Measurements from ENCODE around the gene TEX2.

TEX2 gene

GRCh38 chr17:64263000-64263766, at the start of gene TEX2:
Gene TEX2, minus strand, starts transcription at chr17:64263260. Its CDS starts 49,043 bp downstream, at chr17:64214217.
- peak within 1 kb of the TSS; percentile 92 for H3K27ac Mint-ChIP-seq

GRCh38 chr17:64309710-64310109, 46.6 kb upstream of the TEX2 start:
- Mint-ChIP-seq H3K27ac (no peak overlapping the region), H3K4me1 (ENCODE audit: low read depth) (peaks cover 1% of the 10 kb centered on the region), H3K27me3 (no peaks in the 10 kb centered on the region), H3K4me3 (no peak overlapping the region), H3K9me3 (ENCODE audit: low read depth) (no peaks in the 10 kb centered on the region), H3K36me3 (no peaks in the 10 kb centered on the region)

More at GRCh38 chr17:64263000-64263766, at the start of gene TEX2:
- Mint-ChIP-seq H3K4me1 (ENCODE audit: low read depth) (peaks cover 39% of the 10 kb centered on the region), H3K9me3 (ENCODE audit: low read depth) (no peaks in the 10 kb centered on the region), H3K27me3 (peaks cover 2% of the 10 kb centered on the region), H3K4me3 (peak within 1 kb of the TSS; percentile 94), H3K36me3 (no peaks in the 10 kb centered on the region)

- H3K27me3 Mint-ChIP-seq, result no peaks in the 10 kb centered on the region
- H3K9me3 Mint-ChIP-seq (ENCODE audit: low read depth), result no peaks in the 10 kb centered on the region
Measured at GRCh38 chr17:64309021-64309420, 46.0 kb upstream of the TEX2 start.

GRCh38 chr17:64306850-64307463, 43.9 kb upstream of the TEX2 start:
- no peaks in the 10 kb centered on the region for H3K9me3 Mint-ChIP-seq (ENCODE audit: low read depth)
- no peak overlapping the region for H3K4me3 Mint-ChIP-seq
- no peak overlapping the region for H3K27ac Mint-ChIP-seq
- H3K36me3 Mint-ChIP-seq, result no peaks in the 10 kb centered on the region
- no peaks in the 10 kb centered on the region for H3K27me3 Mint-ChIP-seq
- H3K4me1 Mint-ChIP-seq (ENCODE audit: low read depth), result peaks cover 1% of the 10 kb centered on the region

More at GRCh38 chr17:64309021-64309420, 46.0 kb upstream of the TEX2 start:
- no peak overlapping the region for H3K4me3 Mint-ChIP-seq
- H3K4me1 Mint-ChIP-seq (ENCODE audit: low read depth), result peaks cover 1% of the 10 kb centered on the region
- no peak overlapping the region for H3K27ac Mint-ChIP-seq
- H3K36me3 Mint-ChIP-seq, result no peaks in the 10 kb centered on the region

GRCh38 chr17:64304551-64304950, 41.5 kb upstream of the TEX2 start:
- Mint-ChIP-seq H3K36me3 (no peaks in the 10 kb centered on the region), H3K9me3 (ENCODE audit: low read depth) (no peaks in the 10 kb centered on the region), H3K4me1 (ENCODE audit: low read depth) (peaks cover 1% of the 10 kb centered on the region), H3K27ac (no peak overlapping the region), H3K4me3 (no peak overlapping the region), H3K27me3 (no peaks in the 10 kb centered on the region)

GRCh38 chr17:64300699-64300965, 37.6 kb upstream of the TEX2 start:
- Mint-ChIP-seq H3K36me3 (no peaks in the 10 kb centered on the region), H3K27me3 (no peaks in the 10 kb centered on the region), H3K4me3 (no peak overlapping the region), H3K9me3 (ENCODE audit: low read depth) (no peaks in the 10 kb centered on the region), H3K27ac (no peak overlapping the region), H3K4me1 (ENCODE audit: low read depth) (no peaks in the 10 kb centered on the region)

- Mint-ChIP-seq H3K9me3 (ENCODE audit: low read depth) (no peaks in the 10 kb centered on the region), H3K27me3 (no peaks in the 10 kb centered on the region), H3K27ac (no peak overlapping the region), H3K4me3 (no peak overlapping the region), H3K4me1 (ENCODE audit: low read depth) (no peaks in the 10 kb centered on the region), H3K36me3 (no peaks in the 10 kb centered on the region)
Measured at GRCh38 chr17:64297467-64298088, 34.5 kb upstream of the TEX2 start.

- Mint-ChIP-seq H3K4me1 (ENCODE audit: low read depth) (no peaks in the 10 kb centered on the region), H3K36me3 (peaks cover 2% of the 10 kb centered on the region), H3K4me3 (no peak overlapping the region)
Measured at GRCh38 chr17:64296246-64296645, 33.2 kb upstream of the TEX2 start.

GRCh38 chr17:64295146-64295545, 32.1 kb upstream of the TEX2 start:
- Mint-ChIP-seq H3K9me3 (ENCODE audit: low read depth) (peaks cover 9% of the 10 kb centered on the region), H3K4me3 (no peak overlapping the region), H3K4me1 (ENCODE audit: low read depth) (no peaks in the 10 kb centered on the region), H3K36me3 (peaks cover 3% of the 10 kb centered on the region), H3K27me3 (no peaks in the 10 kb centered on the region), H3K27ac (no peak overlapping the region)

More at GRCh38 chr17:64296246-64296645, 33.2 kb upstream of the TEX2 start:
- Mint-ChIP-seq H3K9me3 (ENCODE audit: low read depth) (peaks cover 7% of the 10 kb centered on the region), H3K27ac (no peak overlapping the region), H3K27me3 (no peaks in the 10 kb centered on the region)

GRCh38 chr17:64291268-64291851, 28.3 kb upstream of the TEX2 start:
- H3K27ac Mint-ChIP-seq, result no peak overlapping the region

GRCh38 chr17:64289741-64290141, 26.7 kb upstream of the TEX2 start:
- no peaks in the 10 kb centered on the region for H3K4me1 Mint-ChIP-seq (ENCODE audit: low read depth)
- H3K4me3 Mint-ChIP-seq, result no peak overlapping the region
- peaks cover 9% of the 10 kb centered on the region for H3K9me3 Mint-ChIP-seq (ENCODE audit: low read depth)
- H3K27ac Mint-ChIP-seq, result no peak overlapping the region
- no peaks in the 10 kb centered on the region for H3K27me3 Mint-ChIP-seq
- H3K36me3 Mint-ChIP-seq, result peaks cover 3% of the 10 kb centered on the region

More at GRCh38 chr17:64291268-64291851, 28.3 kb upstream of the TEX2 start:
- Mint-ChIP-seq H3K4me1 (ENCODE audit: low read depth) (no peaks in the 10 kb centered on the region), H3K4me3 (no peak overlapping the region), H3K27me3 (no peaks in the 10 kb centered on the region), H3K36me3 (peaks cover 3% of the 10 kb centered on the region), H3K9me3 (ENCODE audit: low read depth) (peaks cover 9% of the 10 kb centered on the region)

- Mint-ChIP-seq H3K36me3 (no peaks in the 10 kb centered on the region), H3K4me3 (no peak overlapping the region), H3K27me3 (no peaks in the 10 kb centered on the region), H3K4me1 (ENCODE audit: low read depth) (no peaks in the 10 kb centered on the region), H3K9me3 (ENCODE audit: low read depth) (no peaks in the 10 kb centered on the region), H3K27ac (no peak overlapping the region)
Measured at GRCh38 chr17:64282753-64283080, 19.7 kb upstream of the TEX2 start.

GRCh38 chr17:64281962-64282752, 19.1 kb upstream of the TEX2 start:
- H3K36me3 Mint-ChIP-seq, result no peaks in the 10 kb centered on the region
- no peak overlapping the region for H3K4me3 Mint-ChIP-seq
- no peak overlapping the region for H3K27ac Mint-ChIP-seq
- H3K27me3 Mint-ChIP-seq, result no peaks in the 10 kb centered on the region
- no peaks in the 10 kb centered on the region for H3K9me3 Mint-ChIP-seq (ENCODE audit: low read depth)
- no peaks in the 10 kb centered on the region for H3K4me1 Mint-ChIP-seq (ENCODE audit: low read depth)

- Mint-ChIP-seq H3K36me3 (no peaks in the 10 kb centered on the region), H3K9me3 (ENCODE audit: low read depth) (no peaks in the 10 kb centered on the region), H3K27ac (no peak overlapping the region), H3K4me1 (ENCODE audit: low read depth) (no peaks in the 10 kb centered on the region), H3K4me3 (no peak overlapping the region), H3K27me3 (no peaks in the 10 kb centered on the region)
Measured at GRCh38 chr17:64278614-64279013, 15.6 kb upstream of the TEX2 start.

Data from activated naive CD8-positive, alpha-beta T cell (primary cell).